ENCODE results near the gene ALOX5.

- TF ChIP-seq CTCF (IDR thresholded peaks at IDR 0.05): no peak
- TF ChIP-seq POLR2AphosphoS5 (IDR thresholded peaks at IDR 0.05): no peak
- no peak for TF ChIP-seq POLR2A (IDR thresholded peaks at IDR 0.05)
- no peak for TF ChIP-seq EP300 (IDR thresholded peaks at IDR 0.05)
Observed at GRCh38 chr10:45466784-45467183, 92.8 kb downstream of the ALOX5 start.
